ENCODE measurements around the gene GUCY1A1.

Gene GUCY1A1

DNA sequence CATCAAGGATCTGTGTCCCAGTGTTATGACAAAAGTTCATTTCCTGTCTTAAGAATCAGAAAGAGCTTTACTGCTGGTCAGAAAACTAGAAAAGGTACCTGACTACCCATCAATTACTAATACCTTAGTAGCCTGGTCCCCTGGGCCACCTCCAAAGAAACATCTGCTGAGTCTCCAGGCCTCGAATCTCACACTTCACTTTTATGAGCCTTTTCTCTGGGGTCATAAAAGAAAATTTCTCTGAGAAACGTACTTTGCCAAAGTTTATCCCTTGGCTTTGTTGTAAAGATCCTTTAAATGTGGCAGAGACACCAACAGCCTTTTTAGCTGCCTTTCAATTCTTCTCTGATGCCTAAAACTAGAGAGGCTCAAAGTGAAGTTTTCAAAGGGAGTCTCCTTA, 17.8 kb downstream of the GUCY1A1 start:
- H3K27ac ChIP-seq: no peak overlapping the region
- TF ChIP-seq, protein P1, sequence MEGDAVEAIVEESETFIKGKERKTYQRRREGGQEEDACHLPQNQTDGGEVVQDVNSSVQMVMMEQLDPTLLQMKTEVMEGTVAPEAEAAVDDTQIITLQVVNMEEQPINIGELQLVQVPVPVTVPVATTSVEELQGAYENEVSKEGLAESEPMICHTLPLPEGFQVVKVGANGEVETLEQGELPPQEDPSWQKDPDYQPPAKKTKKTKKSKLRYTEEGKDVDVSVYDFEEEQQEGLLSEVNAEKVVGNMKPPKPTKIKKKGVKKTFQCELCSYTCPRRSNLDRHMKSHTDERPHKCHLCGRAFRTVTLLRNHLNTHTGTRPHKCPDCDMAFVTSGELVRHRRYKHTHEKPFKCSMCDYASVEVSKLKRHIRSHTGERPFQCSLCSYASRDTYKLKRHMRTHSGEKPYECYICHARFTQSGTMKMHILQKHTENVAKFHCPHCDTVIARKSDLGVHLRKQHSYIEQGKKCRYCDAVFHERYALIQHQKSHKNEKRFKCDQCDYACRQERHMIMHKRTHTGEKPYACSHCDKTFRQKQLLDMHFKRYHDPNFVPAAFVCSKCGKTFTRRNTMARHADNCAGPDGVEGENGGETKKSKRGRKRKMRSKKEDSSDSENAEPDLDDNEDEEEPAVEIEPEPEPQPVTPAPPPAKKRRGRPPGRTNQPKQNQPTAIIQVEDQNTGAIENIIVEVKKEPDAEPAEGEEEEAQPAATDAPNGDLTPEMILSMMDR (IDR thresholded peaks at IDR 0.05): no peak
- no peak for TF ChIP-seq ZFX (IDR thresholded peaks at IDR 0.05; ENCODE audit: borderline replicate concordance)

DNA sequence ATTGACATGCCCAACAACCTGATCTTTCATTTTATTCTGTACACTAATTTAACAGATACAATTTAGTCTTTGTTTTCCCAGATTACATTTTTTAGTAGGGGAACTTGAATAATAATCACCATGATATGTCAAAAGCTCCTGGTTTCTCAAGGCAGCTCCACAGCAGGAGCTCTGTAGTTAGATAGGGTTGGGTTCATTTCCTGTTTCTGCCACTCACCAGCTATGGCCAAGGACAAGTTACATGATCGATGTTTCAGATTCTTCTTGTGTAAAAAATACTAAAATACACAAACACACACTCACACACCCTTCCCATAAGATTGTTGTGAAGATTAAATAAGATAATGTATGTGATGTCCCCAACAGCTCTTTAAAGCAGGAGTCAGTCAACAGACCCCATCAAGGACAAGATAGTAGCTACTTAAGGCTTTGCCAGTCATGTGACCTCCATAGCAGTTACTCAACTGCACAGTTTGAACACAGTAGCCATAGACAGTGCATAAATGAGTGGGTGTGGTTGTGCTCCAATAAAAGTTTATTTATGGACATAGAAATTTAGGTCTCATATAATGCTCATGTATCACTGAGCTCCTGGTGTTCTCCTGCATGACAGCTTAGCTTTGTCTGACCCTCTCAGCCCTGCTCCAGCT, 18.4 kb downstream of the GUCY1A1 start:
- no peak for TF ChIP-seq ZFX (IDR thresholded peaks at IDR 0.05; ENCODE audit: borderline replicate concordance)
- TF ChIP-seq, protein P1 (IDR thresholded peaks at IDR 0.05): no peak

DNA sequence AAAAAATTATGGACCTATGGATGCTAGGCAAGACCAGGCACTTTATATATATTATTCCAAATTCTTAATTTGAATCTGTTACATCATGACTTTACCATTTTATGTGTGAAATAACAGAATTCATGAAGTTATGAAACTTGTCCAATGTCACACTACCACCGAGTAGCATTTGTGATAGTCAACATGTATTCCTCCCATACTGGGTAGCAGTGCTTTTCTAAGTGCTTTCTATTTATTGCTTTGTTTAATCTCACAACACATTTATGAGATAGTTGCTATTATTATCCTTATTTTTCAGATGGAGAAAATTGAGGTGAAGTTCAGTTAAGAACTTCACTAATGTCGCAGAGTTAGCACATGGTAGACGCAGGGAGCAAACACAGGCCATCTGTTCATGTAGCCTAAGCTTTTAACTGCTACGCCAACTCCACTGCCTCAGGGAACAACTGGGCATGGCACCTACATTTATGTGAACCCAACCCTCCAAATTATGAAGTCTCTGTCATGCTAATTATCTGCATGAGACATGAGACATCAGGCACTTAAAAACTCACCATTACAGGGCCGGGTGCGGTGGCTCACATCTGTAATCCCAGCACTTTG, 20.8 kb downstream of the GUCY1A1 start:
- H3K27ac ChIP-seq: no peak overlapping the region
- no peak for TF ChIP-seq ZFX (IDR thresholded peaks at IDR 0.05; ENCODE audit: borderline replicate concordance)
- TF ChIP-seq, protein P1 (IDR thresholded peaks at IDR 0.05): no peak

More for the DNA sequence above, 18.4 kb downstream of the GUCY1A1 start:
- no peak overlapping the region for H3K27ac ChIP-seq

DNA sequence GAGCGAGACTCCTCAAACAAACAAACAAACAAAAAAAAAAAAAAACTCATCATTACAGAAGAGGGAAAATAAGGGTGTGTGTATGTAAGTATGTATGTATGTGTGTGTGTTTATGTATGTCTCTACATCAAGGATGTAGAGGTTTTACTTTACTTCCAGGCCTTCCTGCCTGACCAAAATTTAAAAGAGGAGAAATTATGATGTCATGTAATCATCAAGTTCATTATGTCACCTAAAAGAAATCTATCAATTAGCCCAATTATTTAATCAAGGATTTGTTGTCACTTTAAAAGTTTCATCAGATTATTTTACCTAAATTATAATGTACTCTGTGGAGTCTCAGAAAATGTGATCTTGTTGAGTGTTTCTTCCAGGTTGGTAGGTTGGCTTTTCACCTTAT, 21.6 kb downstream of the GUCY1A1 start:
- TF ChIP-seq, protein P1 (IDR thresholded peaks at IDR 0.05): no peak
- no peak for TF ChIP-seq ZFX (IDR thresholded peaks at IDR 0.05; ENCODE audit: borderline replicate concordance)
- no peak overlapping the region for H3K27ac ChIP-seq

DNA sequence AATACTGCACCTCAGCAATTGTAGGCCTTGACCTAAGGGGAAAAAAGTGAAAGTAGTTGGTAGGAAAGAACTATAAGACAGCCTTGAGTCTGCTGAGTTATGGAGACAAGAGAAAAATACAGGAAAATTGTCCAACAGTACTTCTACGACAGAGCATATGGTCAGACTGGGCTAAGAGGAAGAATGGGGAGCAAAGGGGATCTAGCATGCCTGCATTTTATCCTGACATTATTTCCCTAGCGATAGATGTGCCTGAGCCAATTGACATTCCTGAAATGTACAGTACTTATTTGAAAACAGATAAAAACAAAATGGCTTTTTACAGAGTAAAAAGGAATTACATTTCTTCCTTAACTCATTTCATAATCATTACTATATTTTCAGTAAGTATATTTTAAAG, 22.2 kb downstream of the GUCY1A1 start:
- no peak overlapping the region for H3K27ac ChIP-seq
- TF ChIP-seq ZFX (IDR thresholded peaks at IDR 0.05; ENCODE audit: borderline replicate concordance): no peak
- TF ChIP-seq, protein P1 (IDR thresholded peaks at IDR 0.05): no peak

DNA sequence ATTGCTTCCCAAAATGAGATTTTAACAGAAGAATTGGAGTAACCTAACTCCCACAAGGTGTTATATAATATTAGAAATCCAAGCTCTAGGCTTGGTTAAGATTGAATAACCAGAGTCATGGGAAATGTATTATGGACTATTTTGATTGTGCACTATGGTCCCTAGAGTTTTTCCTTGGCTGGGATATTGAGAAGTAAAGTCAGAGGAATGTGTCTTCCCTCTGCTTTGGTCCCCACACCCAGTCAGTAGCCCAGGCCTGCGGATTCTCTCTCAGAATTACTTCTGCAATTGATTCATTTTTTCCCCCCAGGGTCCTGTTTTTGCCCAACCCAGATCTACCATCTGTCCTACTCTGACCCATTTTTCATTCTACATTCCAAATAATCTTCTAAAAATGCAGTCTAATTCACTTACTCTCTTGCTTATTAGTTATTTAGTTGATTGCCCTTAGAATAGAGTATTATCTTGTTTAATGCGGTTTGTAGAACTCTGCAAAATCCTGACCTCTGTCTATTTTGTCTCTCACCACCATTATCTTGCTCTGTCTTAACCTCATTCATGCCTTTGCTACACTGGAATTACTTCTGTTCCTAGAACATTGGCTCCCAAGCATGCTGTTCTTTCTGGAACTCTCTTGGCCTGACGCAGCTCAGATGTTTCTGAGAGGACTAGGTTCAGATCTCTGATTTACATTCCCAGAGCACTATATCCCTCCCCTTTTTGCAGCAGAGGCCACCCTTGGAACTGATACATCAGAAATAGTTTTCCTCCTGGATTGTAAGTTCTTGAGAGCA, 23.6 kb downstream of the GUCY1A1 start:
- no peak overlapping the region for H3K27ac ChIP-seq
- TF ChIP-seq ZFX (IDR thresholded peaks at IDR 0.05; ENCODE audit: borderline replicate concordance): no peak
- TF ChIP-seq, protein P1 (IDR thresholded peaks at IDR 0.05): no peak

DNA sequence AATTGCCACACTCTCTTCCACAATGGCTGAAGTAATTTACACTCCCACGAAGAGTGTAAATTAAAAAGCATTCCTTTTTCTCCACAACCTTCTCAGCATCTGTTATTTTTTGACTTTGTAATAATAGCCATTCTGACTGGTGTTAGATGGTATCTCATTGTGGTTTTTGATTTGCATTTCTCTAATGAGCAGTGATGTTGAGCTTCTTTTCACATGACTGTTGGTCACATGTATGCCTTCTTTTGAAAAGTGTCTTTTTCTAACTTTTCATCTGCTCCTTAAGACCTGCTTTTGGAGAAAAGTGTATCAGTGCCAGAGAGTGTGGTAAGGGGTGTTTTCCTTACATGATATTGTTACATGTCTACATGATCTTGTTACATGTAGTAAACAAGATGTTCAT, 25.7 kb downstream of the GUCY1A1 start:
- TF ChIP-seq ZFX (IDR thresholded peaks at IDR 0.05; ENCODE audit: borderline replicate concordance): no peak
- TF ChIP-seq, protein P1 (IDR thresholded peaks at IDR 0.05): no peak
- H3K27ac ChIP-seq: no peak overlapping the region
